A375 (cell line): Measurements from ENCODE around the gene VPREB1. TPM values are rescaled to one million over a fixed set of nuclear protein-coding genes. Genes with fewer than 3 reads are reported as not detected.

Experiments used
- total RNA-seq: library from RNA; depleted of rRNA; stranded (reverse); fragments of >200 nt; shearing (Covaris generic); gene quantifications from 2 replicates; pipeline ENCODE4 v1.2.3, GENCODE V29; 2014; rRNA removed

Gene VPREB1, protein sequence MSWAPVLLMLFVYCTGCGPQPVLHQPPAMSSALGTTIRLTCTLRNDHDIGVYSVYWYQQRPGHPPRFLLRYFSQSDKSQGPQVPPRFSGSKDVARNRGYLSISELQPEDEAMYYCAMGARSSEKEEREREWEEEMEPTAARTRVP
- total RNA-seq: not detected in 2 replicates

DNA sequence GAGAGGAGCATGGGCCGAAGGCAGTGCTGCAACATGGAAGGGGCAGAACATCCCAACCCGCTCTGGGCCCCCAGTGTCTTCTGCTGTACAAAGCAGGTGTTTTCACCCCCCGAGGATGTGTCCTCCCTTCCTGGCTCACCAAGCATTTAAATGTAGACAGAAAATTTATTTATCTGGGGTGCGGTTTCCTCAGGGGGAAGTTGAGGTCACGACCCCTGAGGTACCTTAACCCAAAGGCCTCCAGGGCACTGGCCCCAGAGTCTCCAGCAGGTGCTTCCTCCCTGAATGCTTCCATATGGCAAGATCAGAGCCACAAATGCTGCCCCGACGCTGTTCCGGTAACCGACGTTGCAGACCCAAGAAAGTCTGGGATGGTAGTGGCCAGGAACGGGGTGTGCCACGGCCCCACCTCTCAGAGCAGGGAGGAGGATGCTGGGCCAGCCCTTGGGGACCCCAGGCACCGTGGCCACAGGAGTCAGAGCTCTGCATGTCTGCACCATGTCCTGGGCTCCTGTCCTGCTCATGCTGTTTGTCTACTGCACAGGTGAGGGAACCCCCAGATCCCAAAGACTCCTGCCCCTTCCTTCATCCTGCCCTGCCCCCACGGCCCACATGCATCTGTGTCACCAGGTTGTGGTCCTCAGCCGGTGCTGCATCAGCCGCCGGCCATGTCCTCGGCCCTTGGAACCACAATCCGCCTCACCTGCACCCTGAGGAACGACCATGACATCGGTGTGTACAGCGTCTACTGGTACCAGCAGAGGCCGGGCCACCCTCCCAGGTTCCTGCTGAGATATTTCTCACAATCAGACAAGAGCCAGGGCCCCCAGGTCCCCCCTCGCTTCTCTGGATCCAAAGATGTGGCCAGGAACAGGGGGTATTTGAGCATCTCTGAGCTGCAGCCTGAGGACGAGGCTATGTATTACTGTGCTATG, at the start of gene VPREB1:
TSS of gene VPREB1 (plus strand) at position 471 of the 935 bp plus-strand sequence. CDS start at position 499, 28 bp downstream.

